Thyroid gland (tissue), 4 donors: ENCODE measurements around the gene AZGP1.

ENCODE experiments used
- CTCF ChIP-seq, 6 experiments: fragments of 200-600 bp in 3 of 6; fragments of 450-650 bp in 3 of 6; sonication (generic) in 3 of 6; IDR thresholded peaks; one replicate each; pipeline ENCODE4 v1.5.1; 2016 to 2019; ENCODE audit warnings: antibody characterized with exemption in 6 of 6, mild to moderate bottlenecking in 2 of 6, inconsistent platforms in 1 of 6, moderate library complexity in 1 of 6
- POLR2A ChIP-seq, 2 donors: fragments of 450-650 bp; IDR thresholded peaks; one replicate each; pipeline ENCODE4 v1.6.1; 2017; ENCODE audit warnings: antibody characterized with exemption in 2 of 2, mild to moderate bottlenecking in 2 of 2, moderate library complexity in 1 of 2

DNA sequence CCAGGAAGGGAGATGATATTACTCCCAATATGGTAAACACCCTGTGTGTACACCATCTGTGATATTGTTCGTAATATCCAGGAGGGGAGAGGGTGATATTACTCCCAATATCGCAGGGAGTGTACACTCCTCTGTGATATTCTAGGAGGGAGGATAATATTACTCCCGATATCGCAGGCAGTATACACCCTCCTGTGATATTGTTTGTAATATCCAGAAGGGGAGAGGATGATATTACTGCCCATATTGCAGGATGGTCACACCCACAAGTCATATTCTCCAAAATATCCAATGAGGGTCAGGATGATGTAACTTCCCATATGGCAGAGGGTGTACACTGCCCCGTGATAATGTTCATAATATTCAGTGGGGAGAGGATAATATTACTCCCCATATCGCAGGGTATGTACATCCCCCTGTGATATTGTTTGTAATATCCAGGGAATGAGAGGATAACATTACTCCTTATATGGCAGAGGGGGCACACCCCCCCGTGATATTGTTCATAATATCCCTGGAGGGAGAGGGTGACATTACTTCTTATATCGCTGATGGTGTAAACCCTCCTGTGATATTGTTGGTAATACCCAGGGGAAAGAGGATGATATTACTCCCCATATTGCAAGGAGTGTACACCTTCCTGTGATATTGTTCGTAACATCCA is 17.1 kb downstream of the AZGP1 start:
- TF ChIP-seq CTCF (IDR thresholded peaks at IDR 0.05) (no peak), POLR2A (IDR thresholded peaks at IDR 0.05) (no peak)
